ENCODE measurements around the gene CACNA1A. TPM values are rescaled to one million over a fixed set of nuclear protein-coding genes. Genes with fewer than 3 reads are reported as not detected.
"Not testable (repeated sequence)": the region's sequence is repeated elsewhere in the genome, so short reads cannot be mapped to it uniquely, and the experiment has no call there.

CACNA1A gene
- total RNA-seq, 6 experiments from 2014 or later, result 1.3 to 13.2 (median 10.0) TPM

GRCh38 chr19:13530720-13531119 is 24.4 kb upstream of the CACNA1A start:
- Mint-ChIP-seq H3K4me3 (no peak overlapping the region), H3K4me1 (ENCODE audit: low read depth) (no peaks in the 10 kb centered on the region), H3K27me3 (ENCODE audit: insufficient read depth) (peaks cover 13% of the 10 kb centered on the region), H3K9me3 (no peaks in the 10 kb centered on the region), H3K27ac (no peak overlapping the region), H3K36me3 (ENCODE audit: low read depth) (no peaks in the 10 kb centered on the region)
- TF ChIP-seq CTCF (IDR thresholded peaks at IDR 0.05), result no peak
- no peak for DNase-seq

- not testable (repeated sequence) for DNase-seq; H3K9me3 Mint-ChIP-seq; H3K36me3 Mint-ChIP-seq (ENCODE audit: low read depth); H3K4me1 Mint-ChIP-seq (ENCODE audit: low read depth); H3K4me3 Mint-ChIP-seq; H3K27ac Mint-ChIP-seq
- peaks cover 14% of the 10 kb centered on the region for H3K27me3 Mint-ChIP-seq (ENCODE audit: insufficient read depth)
Observed at GRCh38 chr19:13529721-13530120, 23.4 kb upstream of the CACNA1A start.

GRCh38 chr19:13526552-13526951 is 20.3 kb upstream of the CACNA1A start:
- Mint-ChIP-seq H3K9me3 (peaks cover 5% of the 10 kb centered on the region), H3K27ac (no peak overlapping the region), H3K4me1 (ENCODE audit: low read depth) (no peaks in the 10 kb centered on the region), H3K4me3 (no peak overlapping the region), H3K27me3 (ENCODE audit: insufficient read depth) (peaks cover 11% of the 10 kb centered on the region), H3K36me3 (ENCODE audit: low read depth) (no peaks in the 10 kb centered on the region)
- peak; percentile 64 for TF ChIP-seq CTCF (IDR thresholded peaks at IDR 0.05)
- DNase-seq, result peak; percentile 5

GRCh38 chr19:13521066-13521465 is 14.8 kb upstream of the CACNA1A start:
- DNase-seq, result no peak
- H3K9me3 Mint-ChIP-seq, result peaks cover 25% of the 10 kb centered on the region
- H3K27ac Mint-ChIP-seq, result no peak overlapping the region
- no peaks in the 10 kb centered on the region for H3K36me3 Mint-ChIP-seq (ENCODE audit: low read depth)
- TF ChIP-seq CTCF (IDR thresholded peaks at IDR 0.05), result peak; percentile 16; the same call in 1 of the 2 replicates
- peaks cover 15% of the 10 kb centered on the region for H3K27me3 Mint-ChIP-seq (ENCODE audit: insufficient read depth)
- H3K4me1 Mint-ChIP-seq (ENCODE audit: low read depth), result no peaks in the 10 kb centered on the region
- H3K4me3 Mint-ChIP-seq, result no peak overlapping the region

- no peak overlapping the region for H3K4me3 Mint-ChIP-seq
- H3K27ac Mint-ChIP-seq, result no peak overlapping the region
- H3K27me3 Mint-ChIP-seq (ENCODE audit: insufficient read depth), result peaks cover 45% of the 10 kb centered on the region
- H3K36me3 Mint-ChIP-seq (ENCODE audit: low read depth), result no peaks in the 10 kb centered on the region
- H3K4me1 Mint-ChIP-seq (ENCODE audit: low read depth), result peaks cover 5% of the 10 kb centered on the region
- DNase-seq, result no peak
- H3K9me3 Mint-ChIP-seq, result no peaks in the 10 kb centered on the region
- TF ChIP-seq CTCF (IDR thresholded peaks at IDR 0.05), result no peak
Observed at GRCh38 chr19:13511947-13512346, 5.7 kb upstream of the CACNA1A start.

GRCh38 chr19:13507053-13507611 is 853 bp upstream of the CACNA1A start:
- Mint-ChIP-seq H3K27ac (peak overlapping the region; percentile 8; the same call in 1 of the 2 replicates), H3K4me3 (peak overlapping the region; percentile 83), H3K4me1 (ENCODE audit: low read depth) (peaks cover 7% of the 10 kb centered on the region), H3K27me3 (ENCODE audit: insufficient read depth) (peaks cover 52% of the 10 kb centered on the region), H3K36me3 (ENCODE audit: low read depth) (no peaks in the 10 kb centered on the region), H3K9me3 (no peaks in the 10 kb centered on the region)
- no peak for DNase-seq
- no peak for TF ChIP-seq CTCF (IDR thresholded peaks at IDR 0.05)
